LoVo (cell line): Measurements from ENCODE around the gene USP30.

Source experiments
- DNase-seq: peaks from one replicate; pipeline ENCODE4 v3.0.0-alpha.2; 2016; ENCODE audit warnings: low spot score

USP30 gene

GRCh38 chr12:109098183-109098604 is 45.8 kb downstream of the USP30 start:
- peak; percentile 60 for DNase-seq

GRCh38 chr12:109098651-109099050 is 46.3 kb downstream of the USP30 start:
- no peak for DNase-seq

- DNase-seq = no peak
Measured at GRCh38 chr12:109099431-109100020, 47.1 kb downstream of the USP30 start.

- DNase-seq = no peak
Measured at GRCh38 chr12:109100741-109101140, 48.4 kb downstream of the USP30 start.

GRCh38 chr12:109102491-109102890 is 50.1 kb downstream of the USP30 start:
- DNase-seq = no peak

GRCh38 chr12:109105176-109105575 is 52.8 kb downstream of the USP30 start:
- no peak for DNase-seq

- no peak for DNase-seq
Measured at GRCh38 chr12:109109746-109110350, 57.5 kb downstream of the USP30 start.

GRCh38 chr12:109110988-109111495 is 58.7 kb downstream of the USP30 start:
- no peak for DNase-seq

GRCh38 chr12:109112720-109113465 is 60.5 kb downstream of the USP30 start:
- no peak for DNase-seq

GRCh38 chr12:109113661-109114321 is 61.4 kb downstream of the USP30 start:
- DNase-seq = no peak

GRCh38 chr12:109114644-109115043 is 62.3 kb downstream of the USP30 start:
- no peak for DNase-seq

- no peak for DNase-seq
Measured at GRCh38 chr12:109115404-109115757, 63.0 kb downstream of the USP30 start.

GRCh38 chr12:109115758-109116610 is 63.6 kb downstream of the USP30 start, which contains the start of gene ACACB:
Gene ACACB, plus strand, starts transcription at chr12:109116587. Its CDS starts 22,819 bp downstream, at chr12:109139406.
- no peak for DNase-seq

GRCh38 chr12:109116611-109116949 is 64.2 kb downstream of the USP30 start:
- no peak for DNase-seq

GRCh38 chr12:109120095-109120494 is 67.7 kb downstream of the USP30 start:
- no peak for DNase-seq

- no peak for DNase-seq
Measured at GRCh38 chr12:109120557-109120956, 68.2 kb downstream of the USP30 start.

- DNase-seq = no peak
Measured at GRCh38 chr12:109121346-109121880, 69.0 kb downstream of the USP30 start.

- no peak for DNase-seq
Measured at GRCh38 chr12:109124878-109125648, 72.7 kb downstream of the USP30 start.

GRCh38 chr12:109125791-109126190 is 73.4 kb downstream of the USP30 start:
- no peak for DNase-seq

- no peak for DNase-seq
Measured at GRCh38 chr12:109126784-109127183, 74.4 kb downstream of the USP30 start.
